ENCODE measurements around the gene SPTBN4. TPM values are rescaled to one million over a fixed set of nuclear protein-coding genes. Genes with fewer than 3 reads are reported as not detected.

SPTBN4 gene
- polyA plus RNA-seq, 4 donors, result 0.92 to 2.2 (median 1.6) TPM

Other genes starting within 250 kb of the SPTBN4 start
- under 1 TPM in 3 of 4 donors, not detected in 1; 0.07 to 0.47 (median 0.14) TPM for gene TTC9B, start 248.6 kb upstream of the SPTBN4 start, polyA plus RNA-seq (ENCODE audit: insufficient read length in 4 of 4)
- gene CCNP, start 240.3 kb upstream of the SPTBN4 start, polyA plus RNA-seq (ENCODE audit: insufficient read length in 4 of 4), result 1 to 10 TPM; 1.0 to 2.6 (median 1.9) TPM
- 100 to 1,000 TPM; 131 to 226 (median 200) TPM for gene AKT2, start 181.7 kb upstream of the SPTBN4 start, polyA plus RNA-seq (ENCODE audit: insufficient read length in 4 of 4)
- gene C19orf47, start 118.6 kb upstream of the SPTBN4 start, polyA plus RNA-seq (ENCODE audit: insufficient read length in 4 of 4), result 10 to 100 TPM in 3 of 4 donors, 1 to 10 TPM in 1; 9.7 to 16.8 (median 14.1) TPM
- gene PLD3, start 118.3 kb upstream of the SPTBN4 start, polyA plus RNA-seq (ENCODE audit: insufficient read length in 4 of 4), result 100 to 1,000 TPM; 215 to 340 (median 265) TPM
- gene HIPK4, start 76.8 kb upstream of the SPTBN4 start, polyA plus RNA-seq (ENCODE audit: insufficient read length in 4 of 4), result under 1 TPM; 0.06 to 0.18 (median 0.14) TPM
- gene PRX, start 53.6 kb upstream of the SPTBN4 start, polyA plus RNA-seq (ENCODE audit: insufficient read length in 4 of 4), result 10 to 100 TPM; 10.4 to 15.5 (median 13.0) TPM
- 10 to 100 TPM in 1 of 4 donors, 1 to 10 TPM in 3; 6.9 to 12.7 (median 8.3) TPM for gene SERTAD1, start 41.0 kb upstream of the SPTBN4 start, polyA plus RNA-seq (ENCODE audit: insufficient read length in 4 of 4)
- 10 to 100 TPM; 29.5 to 49.1 (median 38.5) TPM for gene SERTAD3, start 22.7 kb upstream of the SPTBN4 start, polyA plus RNA-seq (ENCODE audit: insufficient read length in 4 of 4)
- gene BLVRB, start 1.3 kb upstream of the SPTBN4 start, polyA plus RNA-seq (ENCODE audit: insufficient read length in 4 of 4), result 10 to 100 TPM; 40.4 to 67.0 (median 49.9) TPM
- gene SHKBP1, start 109.9 kb downstream of the SPTBN4 start, polyA plus RNA-seq (ENCODE audit: insufficient read length in 4 of 4), result 10 to 100 TPM; 32.8 to 61.1 (median 43.8) TPM
- 100 to 1,000 TPM; 174 to 362 (median 282) TPM for gene LTBP4, start 134.4 kb downstream of the SPTBN4 start, polyA plus RNA-seq (ENCODE audit: insufficient read length in 4 of 4)
- 10 to 100 TPM in 3 of 4 donors, 1 to 10 TPM in 1; 8.9 to 20.7 (median 16.3) TPM for gene NUMBL, start 223.7 kb downstream of the SPTBN4 start, polyA plus RNA-seq (ENCODE audit: insufficient read length in 4 of 4)
- gene COQ8B, start 249.9 kb downstream of the SPTBN4 start, polyA plus RNA-seq (ENCODE audit: insufficient read length in 4 of 4), result 10 to 100 TPM; 31.0 to 54.1 (median 40.9) TPM